ENCODE results near the gene WFS1.

DNA sequence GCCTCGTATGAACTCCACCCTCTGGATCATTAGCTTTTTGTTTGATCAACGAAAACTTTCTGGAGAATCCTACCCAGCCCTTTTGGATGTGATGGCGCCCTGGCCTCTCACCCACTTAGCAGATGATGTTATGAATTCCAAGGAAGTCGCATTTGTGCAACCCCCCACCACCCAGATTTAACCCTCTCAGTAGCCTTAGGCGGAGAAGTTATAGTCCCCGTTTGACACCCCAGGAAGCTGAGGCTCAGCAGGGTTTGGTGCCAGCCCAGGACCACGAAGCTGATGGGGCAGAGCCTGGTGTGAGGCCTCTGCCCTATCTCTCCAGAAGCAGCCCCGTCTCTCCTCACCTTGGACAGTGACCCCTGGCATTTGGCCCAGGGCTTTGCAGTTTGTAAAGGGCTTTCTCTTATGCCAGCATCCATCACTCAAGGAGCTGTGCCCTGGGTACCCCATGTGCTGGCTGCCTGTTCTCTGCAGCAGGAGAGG lies 1.0 kb downstream of the WFS1 start:
- no peak for TF ChIP-seq GATA2 (IDR thresholded peaks at IDR 0.05; ENCODE audit: low read depth, low read length)
- TF ChIP-seq GATA3 (IDR thresholded peaks at IDR 0.05; ENCODE audit: low read depth, low read length), result no peak
